Measurements from ENCODE around the gene CCDC170.

Gene CCDC170

DNA sequence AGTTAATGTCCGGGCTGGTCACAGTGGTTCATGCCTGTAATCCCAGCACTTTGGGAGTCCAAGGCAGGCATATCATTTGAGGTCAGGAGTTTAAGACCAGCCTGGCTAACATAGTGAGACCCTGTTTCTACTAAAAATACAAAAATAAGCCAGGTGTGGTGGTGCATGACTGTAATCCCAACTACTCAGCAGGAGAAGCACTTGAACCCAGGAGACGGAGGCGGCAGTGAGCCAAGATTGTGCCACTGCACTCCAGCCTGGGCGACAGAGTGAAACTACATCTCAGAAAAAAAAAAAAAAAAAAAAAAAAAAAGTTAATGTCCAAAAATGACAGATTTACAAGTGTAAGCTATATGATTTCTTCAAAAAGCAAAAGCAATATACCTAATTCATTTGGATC is 124.9 kb downstream of the CCDC170 start:
- H3K4me3 ChIP-seq (ENCODE audit: low read length) = no peak overlapping the region
- no peaks in the 10 kb centered on the region for H3K27me3 ChIP-seq (ENCODE audit: insufficient read depth, low read length)
- H2AFZ ChIP-seq (ENCODE audit: low read depth, low read length) = no peak overlapping the region
- H3K36me3 ChIP-seq (ENCODE audit: insufficient read depth, low read length) = no peaks in the 10 kb centered on the region
- H3K4me1 ChIP-seq (ENCODE audit: insufficient read depth, low read length) = no peaks in the 10 kb centered on the region
- H3K9me3 ChIP-seq (ENCODE audit: low read length) = no peaks in the 10 kb centered on the region

DNA sequence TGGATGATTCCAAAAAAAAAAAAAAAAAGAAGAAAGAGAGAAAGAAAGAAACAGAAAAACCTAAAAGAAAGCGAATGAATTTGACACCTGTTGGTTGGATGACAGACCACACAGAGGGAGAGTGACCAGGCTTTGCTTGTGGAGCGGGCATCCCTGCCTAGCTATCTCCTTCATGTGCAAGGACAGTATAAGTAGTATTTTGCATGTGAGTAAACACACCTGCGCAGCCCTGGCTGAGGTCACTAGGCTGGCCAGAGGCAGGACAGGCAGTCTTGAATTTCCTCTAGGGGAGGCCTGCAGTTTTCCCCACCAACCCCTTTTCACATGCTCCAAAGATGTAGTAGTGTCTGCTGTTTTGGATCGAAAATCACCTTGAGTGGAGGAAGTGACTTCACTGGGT is 126.4 kb downstream of the CCDC170 start:
- Histone ChIP-seq H2AFZ (ENCODE audit: low read depth, low read length) (no peak overlapping the region), H3K36me3 (ENCODE audit: insufficient read depth, low read length) (no peaks in the 10 kb centered on the region), H3K4me1 (ENCODE audit: insufficient read depth, low read length) (no peaks in the 10 kb centered on the region), H3K27me3 (ENCODE audit: insufficient read depth, low read length) (no peaks in the 10 kb centered on the region), H3K9me3 (ENCODE audit: low read length) (no peaks in the 10 kb centered on the region), H3K4me3 (ENCODE audit: low read length) (no peak overlapping the region)

DNA sequence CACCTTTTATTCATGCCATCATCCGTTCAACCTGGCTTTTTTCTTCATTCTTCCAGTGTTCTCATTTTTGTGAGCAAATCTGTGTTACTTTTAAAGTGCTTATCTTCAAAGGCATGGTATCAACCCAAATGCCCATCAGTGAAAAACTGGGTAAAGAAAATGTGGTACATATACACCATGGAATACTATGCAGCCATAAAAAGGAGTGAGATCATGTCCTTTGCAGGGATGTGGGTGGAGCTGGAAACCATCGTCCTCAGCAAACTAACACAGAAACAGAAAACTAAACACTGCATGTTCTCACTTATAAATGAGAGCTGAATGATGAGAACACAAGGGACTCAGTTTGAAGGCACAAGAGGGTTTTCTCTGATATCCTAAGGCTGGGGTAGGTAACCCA is 130.3 kb downstream of the CCDC170 start:
- no peaks in the 10 kb centered on the region for H3K9me3 ChIP-seq (ENCODE audit: low read length)
- no peaks in the 10 kb centered on the region for H3K36me3 ChIP-seq (ENCODE audit: insufficient read depth, low read length)
- no peak overlapping the region for H2AFZ ChIP-seq (ENCODE audit: low read depth, low read length)
- H3K4me3 ChIP-seq (ENCODE audit: low read length) = no peak overlapping the region
- H3K27me3 ChIP-seq (ENCODE audit: insufficient read depth, low read length) = no peaks in the 10 kb centered on the region
- no peaks in the 10 kb centered on the region for H3K4me1 ChIP-seq (ENCODE audit: insufficient read depth, low read length)

DNA sequence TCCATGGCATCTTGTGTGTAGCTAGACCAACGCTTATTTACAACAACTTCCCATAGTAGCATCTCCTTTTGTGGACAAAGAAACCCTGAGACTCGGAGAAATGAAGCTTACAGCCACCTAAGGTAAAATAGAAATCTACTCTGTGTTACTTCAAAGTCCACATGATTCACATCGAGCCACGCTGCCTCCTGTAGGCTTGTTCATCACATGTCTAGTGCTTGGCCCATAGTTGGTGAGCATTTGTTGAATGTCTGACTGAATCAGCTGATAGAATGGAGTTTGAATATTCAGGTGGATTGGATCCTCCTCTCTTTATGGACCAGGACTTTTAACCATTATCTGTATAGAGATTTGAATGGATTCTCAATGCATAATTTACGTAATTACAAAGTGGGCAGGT is 130.7 kb downstream of the CCDC170 start:
- H3K4me1 ChIP-seq (ENCODE audit: insufficient read depth, low read length) = no peaks in the 10 kb centered on the region
- H3K27me3 ChIP-seq (ENCODE audit: insufficient read depth, low read length) = no peaks in the 10 kb centered on the region
- H3K9me3 ChIP-seq (ENCODE audit: low read length) = no peaks in the 10 kb centered on the region
- H2AFZ ChIP-seq (ENCODE audit: low read depth, low read length) = no peak overlapping the region
- no peaks in the 10 kb centered on the region for H3K36me3 ChIP-seq (ENCODE audit: insufficient read depth, low read length)
- H3K4me3 ChIP-seq (ENCODE audit: low read length) = no peak overlapping the region

DNA sequence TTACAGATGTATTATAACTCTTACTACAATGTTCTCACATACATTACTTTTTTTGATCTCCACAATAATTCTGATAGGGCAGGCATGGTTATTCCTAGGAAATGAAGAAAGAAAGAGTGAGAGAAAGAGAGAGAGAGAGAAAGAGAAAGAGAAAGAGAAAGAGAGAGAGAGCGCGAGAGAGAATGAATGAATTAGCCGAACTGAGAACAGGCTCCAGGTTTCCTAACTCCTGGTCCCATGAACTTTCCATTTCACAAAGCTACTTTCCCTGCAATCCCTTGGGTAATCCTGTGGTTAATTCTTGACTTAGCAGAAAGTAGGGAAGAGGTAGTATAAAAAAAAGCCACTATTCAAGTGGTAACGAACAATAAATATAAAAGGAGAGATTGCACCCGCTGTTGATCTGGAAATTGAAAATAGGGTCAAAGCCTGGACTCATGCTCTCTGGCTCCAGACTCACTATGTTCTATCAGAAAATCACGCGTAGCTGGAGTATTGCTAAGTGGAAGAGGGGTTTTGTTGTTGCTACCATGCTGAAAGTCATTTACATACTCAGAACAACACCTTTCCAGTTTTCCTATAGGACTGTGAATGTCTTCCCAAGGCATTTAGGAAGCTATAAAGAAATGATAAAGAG is 131.2 kb downstream of the CCDC170 start:
- H3K4me1 ChIP-seq (ENCODE audit: insufficient read depth, low read length) = no peaks in the 10 kb centered on the region
- H3K9me3 ChIP-seq (ENCODE audit: low read length) = no peaks in the 10 kb centered on the region
- H3K36me3 ChIP-seq (ENCODE audit: insufficient read depth, low read length) = no peaks in the 10 kb centered on the region
- no peak overlapping the region for H3K4me3 ChIP-seq (ENCODE audit: low read length)
- no peak overlapping the region for H2AFZ ChIP-seq (ENCODE audit: low read depth, low read length)
- H3K27me3 ChIP-seq (ENCODE audit: insufficient read depth, low read length) = no peaks in the 10 kb centered on the region

DNA sequence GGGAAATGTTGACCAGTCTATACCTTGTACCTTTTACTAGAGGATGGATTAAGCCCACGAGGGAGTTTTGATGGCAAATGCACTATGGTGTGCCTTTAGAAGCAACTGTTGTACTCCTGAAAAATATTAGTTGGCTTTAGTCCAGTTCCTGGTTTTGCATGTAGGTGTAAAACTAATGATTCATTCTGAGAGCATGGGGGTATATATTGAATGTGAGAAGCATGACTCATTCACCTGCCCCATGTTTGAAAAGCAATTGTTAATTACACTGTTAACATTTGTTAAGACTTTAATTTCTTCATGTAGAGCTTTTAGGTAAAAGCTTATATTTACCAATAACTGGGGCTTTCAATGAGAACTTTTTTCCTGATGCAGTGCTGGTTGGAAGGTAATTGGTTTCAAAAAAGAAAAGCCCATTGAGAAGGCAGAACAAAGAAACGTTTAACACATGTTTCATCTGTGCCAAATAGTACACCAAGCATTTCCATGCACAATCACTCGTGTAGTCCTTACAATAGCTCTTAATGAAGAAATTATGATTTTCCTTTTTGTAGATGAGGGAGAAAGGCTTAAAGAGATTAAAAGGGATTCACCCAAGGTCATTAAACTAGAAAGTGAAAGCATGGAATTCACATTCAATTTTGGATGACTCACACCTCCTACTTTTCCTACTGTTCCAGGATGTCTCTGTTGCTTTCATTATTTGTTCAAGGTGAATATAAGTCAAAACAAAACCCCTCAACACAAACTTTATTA is 134.1 kb downstream of the CCDC170 start:
- Histone ChIP-seq H3K27me3 (ENCODE audit: insufficient read depth, low read length) (no peaks in the 10 kb centered on the region), H2AFZ (ENCODE audit: low read depth, low read length) (no peak overlapping the region), H3K4me3 (ENCODE audit: low read length) (no peak overlapping the region), H3K4me1 (ENCODE audit: insufficient read depth, low read length) (no peaks in the 10 kb centered on the region), H3K36me3 (ENCODE audit: insufficient read depth, low read length) (no peaks in the 10 kb centered on the region), H3K9me3 (ENCODE audit: low read length) (no peaks in the 10 kb centered on the region)

DNA sequence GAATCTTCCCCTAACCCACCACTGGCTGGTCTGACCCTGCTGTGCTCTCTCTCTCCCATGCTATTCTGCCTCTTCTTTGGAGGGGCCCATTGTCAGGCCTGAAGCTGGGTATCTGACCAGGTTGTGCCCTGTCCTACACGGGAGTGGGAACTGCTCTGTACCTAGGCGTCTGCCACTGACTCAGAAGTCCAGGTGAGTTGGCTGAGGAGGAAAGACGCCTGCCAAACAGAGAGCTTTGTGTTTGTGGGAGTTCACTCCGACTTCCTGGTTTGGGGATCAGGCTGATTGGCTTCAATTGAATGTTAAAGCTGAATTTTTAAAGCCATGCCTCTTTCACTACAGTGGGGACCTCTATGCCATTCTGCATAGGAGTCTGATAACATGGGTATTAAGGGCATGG is 136.0 kb downstream of the CCDC170 start:
- Histone ChIP-seq H3K9me3 (ENCODE audit: low read length) (no peaks in the 10 kb centered on the region), H3K4me3 (ENCODE audit: low read length) (no peak overlapping the region), H3K27me3 (ENCODE audit: insufficient read depth, low read length) (no peaks in the 10 kb centered on the region), H3K36me3 (ENCODE audit: insufficient read depth, low read length) (no peaks in the 10 kb centered on the region), H2AFZ (ENCODE audit: low read depth, low read length) (no peak overlapping the region), H3K4me1 (ENCODE audit: insufficient read depth, low read length) (no peaks in the 10 kb centered on the region)

DNA sequence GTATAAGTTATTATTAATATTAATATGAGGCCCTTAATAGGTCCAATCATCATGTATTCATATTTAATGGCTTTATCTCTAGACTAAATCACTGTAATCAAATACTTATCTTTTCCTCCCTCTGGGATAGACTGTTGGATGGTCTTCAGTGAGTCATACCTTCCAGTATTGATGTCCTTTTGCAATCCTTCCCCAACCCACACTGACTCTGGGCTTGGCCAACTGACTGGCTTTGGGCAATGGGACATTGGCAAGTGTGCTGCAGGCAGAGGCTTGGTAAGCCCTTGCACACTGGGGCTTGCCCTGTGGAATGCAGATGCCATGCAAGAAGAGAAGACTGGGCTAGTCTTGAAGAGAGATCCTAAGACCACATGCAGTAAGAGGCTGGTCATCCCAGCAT is 136.6 kb downstream of the CCDC170 start:
- Histone ChIP-seq H2AFZ (ENCODE audit: low read depth, low read length) (no peak overlapping the region), H3K4me3 (ENCODE audit: low read length) (no peak overlapping the region), H3K4me1 (ENCODE audit: insufficient read depth, low read length) (no peaks in the 10 kb centered on the region), H3K9me3 (ENCODE audit: low read length) (no peaks in the 10 kb centered on the region), H3K27me3 (ENCODE audit: insufficient read depth, low read length) (no peaks in the 10 kb centered on the region), H3K36me3 (ENCODE audit: insufficient read depth, low read length) (no peaks in the 10 kb centered on the region)

DNA sequence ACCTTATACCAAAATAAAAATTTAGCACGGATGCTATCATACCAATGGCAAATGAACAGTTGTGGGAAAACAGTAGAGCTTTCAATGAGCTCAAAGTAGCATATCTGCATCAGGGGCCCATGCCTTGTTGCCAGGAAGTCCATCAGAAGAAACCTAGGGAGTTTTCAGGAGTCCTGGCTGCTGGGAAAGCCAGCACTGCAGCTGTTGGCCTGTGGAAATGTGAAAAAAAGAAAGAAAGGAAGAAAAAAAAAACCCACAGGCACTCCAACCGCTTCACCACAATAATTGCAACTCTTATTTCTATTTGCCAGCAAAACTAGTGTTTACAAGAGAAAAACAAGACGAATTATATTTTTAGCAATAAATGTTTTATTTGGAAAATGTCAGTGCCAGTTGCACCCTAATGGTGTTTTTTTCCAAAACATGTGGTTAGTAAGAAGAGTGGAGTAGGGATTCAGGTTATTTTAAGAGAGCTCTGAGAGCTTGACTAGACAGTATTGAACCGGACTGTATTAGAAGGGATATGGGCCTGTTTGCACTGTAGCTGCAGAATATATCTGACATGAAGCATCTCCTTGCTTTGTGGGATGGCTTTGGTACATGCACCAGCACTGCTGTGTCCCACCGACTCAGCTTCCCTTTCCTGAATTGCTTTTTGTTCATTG is 137.3 kb downstream of the CCDC170 start:
- H3K4me1 ChIP-seq (ENCODE audit: insufficient read depth, low read length) = no peaks in the 10 kb centered on the region
- no peaks in the 10 kb centered on the region for H3K36me3 ChIP-seq (ENCODE audit: insufficient read depth, low read length)
- no peak overlapping the region for H2AFZ ChIP-seq (ENCODE audit: low read depth, low read length)
- H3K4me3 ChIP-seq (ENCODE audit: low read length) = no peak overlapping the region
- H3K9me3 ChIP-seq (ENCODE audit: low read length) = no peaks in the 10 kb centered on the region
- H3K27me3 ChIP-seq (ENCODE audit: insufficient read depth, low read length) = no peaks in the 10 kb centered on the region

DNA sequence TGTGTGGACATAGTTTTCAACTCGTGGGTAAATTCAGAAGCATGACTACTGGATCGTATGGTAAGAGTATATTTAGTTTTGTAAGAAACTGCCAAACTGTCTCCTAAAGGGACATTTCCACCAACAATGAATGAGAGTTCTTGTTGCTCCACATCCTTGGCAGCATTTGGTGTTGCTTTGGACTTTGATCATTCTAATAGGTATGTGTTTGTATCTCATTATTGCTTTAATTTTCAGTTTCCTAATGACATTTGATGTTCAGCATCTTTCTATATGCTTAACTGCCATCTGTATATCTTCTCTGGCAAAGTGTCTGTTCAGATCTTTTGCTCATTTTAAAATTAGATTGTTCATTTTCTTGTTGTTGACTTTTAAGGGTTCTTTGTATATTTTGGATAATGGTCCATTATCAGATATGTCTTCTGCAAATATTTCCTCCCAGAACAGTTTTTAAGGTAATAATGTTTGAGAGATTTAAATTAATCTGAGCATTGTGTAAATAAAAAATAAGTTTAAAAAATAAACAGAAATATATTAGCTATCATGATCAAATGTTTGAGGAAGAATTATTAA is 138.7 kb downstream of the CCDC170 start:
- Histone ChIP-seq H3K36me3 (ENCODE audit: insufficient read depth, low read length) (no peaks in the 10 kb centered on the region), H3K4me3 (ENCODE audit: low read length) (no peak overlapping the region), H3K4me1 (ENCODE audit: insufficient read depth, low read length) (no peaks in the 10 kb centered on the region), H3K9me3 (ENCODE audit: low read length) (no peaks in the 10 kb centered on the region), H3K27me3 (ENCODE audit: insufficient read depth, low read length) (no peaks in the 10 kb centered on the region), H2AFZ (ENCODE audit: low read depth, low read length) (no peak overlapping the region)

DNA sequence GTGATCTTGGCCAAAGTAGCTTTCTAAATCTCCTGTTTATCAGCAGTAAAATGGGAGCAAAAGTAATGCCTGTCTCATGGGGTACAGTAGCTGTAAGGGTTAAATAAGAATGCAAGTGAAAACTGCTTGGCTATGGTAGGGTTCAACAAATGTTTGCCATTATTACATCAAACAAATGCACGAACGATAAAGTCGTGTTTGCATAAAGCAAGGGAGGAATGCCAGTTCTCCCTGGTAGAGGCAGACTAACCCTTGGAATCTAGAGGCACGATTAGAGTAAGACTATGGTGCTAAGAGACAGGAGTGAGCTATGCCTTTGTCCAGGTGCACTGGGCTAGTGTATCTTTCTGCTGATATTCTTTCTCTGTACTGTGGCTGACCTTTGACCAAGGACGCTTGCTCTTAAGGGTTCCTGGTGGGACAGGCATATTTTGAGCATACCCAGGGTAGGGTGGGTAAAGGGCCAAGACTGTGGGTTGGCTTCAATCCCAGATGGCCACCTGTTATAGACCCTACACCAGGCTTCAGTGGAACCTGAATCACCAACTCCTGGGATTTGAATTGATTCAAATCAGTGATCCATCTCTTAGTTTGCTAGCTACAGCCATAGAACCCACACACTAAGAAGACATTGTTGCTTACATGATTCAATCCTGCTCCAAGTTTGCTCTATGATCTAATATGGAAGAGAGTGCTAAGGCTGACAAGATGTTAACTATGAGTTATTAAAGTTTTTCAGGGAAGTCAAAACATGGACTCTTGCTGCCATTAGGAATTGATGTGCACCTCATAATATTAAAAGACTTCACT is 139.9 kb downstream of the CCDC170 start:
- Histone ChIP-seq H3K4me3 (ENCODE audit: low read length) (no peak overlapping the region), H3K27me3 (ENCODE audit: insufficient read depth, low read length) (no peaks in the 10 kb centered on the region), H3K9me3 (ENCODE audit: low read length) (no peaks in the 10 kb centered on the region), H3K4me1 (ENCODE audit: insufficient read depth, low read length) (no peaks in the 10 kb centered on the region), H3K36me3 (ENCODE audit: insufficient read depth, low read length) (no peaks in the 10 kb centered on the region), H2AFZ (ENCODE audit: low read depth, low read length) (no peak overlapping the region)

DNA sequence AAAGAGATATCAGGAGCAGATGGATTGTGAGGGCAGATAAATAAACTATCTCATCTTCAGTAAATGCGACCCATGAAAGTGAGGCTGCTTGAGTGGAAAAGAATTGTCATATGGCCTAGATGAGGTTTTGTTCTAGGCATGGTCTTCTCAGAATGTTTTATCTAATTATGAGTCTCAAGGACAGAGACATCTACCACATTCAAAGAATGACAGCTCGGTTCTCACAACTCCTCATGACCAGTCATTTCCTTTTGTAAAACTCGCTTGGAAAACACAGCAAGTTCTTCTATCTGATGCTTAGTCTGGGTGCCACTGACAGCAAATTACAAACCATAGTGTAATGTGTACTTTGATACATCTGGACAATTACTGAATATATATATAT is 140.5 kb downstream of the CCDC170 start:
- no peaks in the 10 kb centered on the region for H3K36me3 ChIP-seq (ENCODE audit: insufficient read depth, low read length)
- no peaks in the 10 kb centered on the region for H3K9me3 ChIP-seq (ENCODE audit: low read length)
- H3K4me1 ChIP-seq (ENCODE audit: insufficient read depth, low read length) = no peaks in the 10 kb centered on the region
- H3K27me3 ChIP-seq (ENCODE audit: insufficient read depth, low read length) = no peaks in the 10 kb centered on the region
- H3K4me3 ChIP-seq (ENCODE audit: low read length) = no peak overlapping the region
- H2AFZ ChIP-seq (ENCODE audit: low read depth, low read length) = no peak overlapping the region

DNA sequence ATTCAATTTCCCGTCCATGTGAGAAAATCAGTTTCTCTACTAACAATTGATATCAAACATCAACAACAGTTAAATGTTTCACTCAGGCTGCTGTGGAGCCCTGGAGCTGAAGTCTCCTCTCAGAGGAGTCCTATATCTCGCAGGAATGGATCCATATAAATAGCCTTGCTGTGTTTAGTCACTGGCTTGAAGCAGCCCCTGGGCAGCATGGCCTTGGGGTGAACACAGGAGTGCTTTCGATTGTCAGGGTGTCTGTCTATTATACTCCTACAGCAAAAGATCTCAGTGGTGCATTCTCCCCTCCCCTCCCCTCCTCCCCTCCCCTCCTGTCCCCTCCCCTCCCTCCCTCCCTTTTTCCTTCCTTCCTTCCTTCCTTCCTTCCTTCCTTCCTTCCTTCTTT is 141.9 kb downstream of the CCDC170 start:
- Histone ChIP-seq H3K4me1 (ENCODE audit: insufficient read depth, low read length) (no peaks in the 10 kb centered on the region), H3K9me3 (ENCODE audit: low read length) (no peaks in the 10 kb centered on the region), H2AFZ (ENCODE audit: low read depth, low read length) (no peak overlapping the region), H3K4me3 (ENCODE audit: low read length) (no peak overlapping the region), H3K36me3 (ENCODE audit: insufficient read depth, low read length) (no peaks in the 10 kb centered on the region), H3K27me3 (ENCODE audit: insufficient read depth, low read length) (no peaks in the 10 kb centered on the region)

Data from neuron (in vitro differentiated cells).